GM23338 (cell line): ENCODE data around the gene STK38.

ENCODE experiments used
- CREB1 ChIP-seq: fragments of 250-450 bp; sonication (Bioruptor Pico); IDR thresholded peaks from 2 replicates; pipeline ENCODE4 v1.5.0; 2020; ENCODE audit warnings: low read depth, mild to moderate bottlenecking, moderate library complexity
- CTCF ChIP-seq, 2 experiments: fragments of 200-600 bp in 1 of 2; sonication (generic) in 1 of 2; conservative IDR thresholded peaks; 2 replicates each; pipeline versions ENCODE4 v1.5.1 to v1.6.1; 2016 to 2017; ENCODE audit warnings: antibody characterized with exemption in 2 of 2, low read depth in 2 of 2, mild to moderate bottlenecking in 2 of 2, moderate library complexity in 1 of 2
- ETS1 ChIP-seq: IDR thresholded peaks from 2 replicates; pipeline ENCODE4 v1.6.1; 2016; ENCODE audit warnings: antibody characterized with exemption
- EZH2 ChIP-seq: fragments of 200-600 bp; sonication (generic); IDR thresholded peaks from one replicate; pipeline ENCODE4 v1.8.0; 2017; ENCODE audit warnings: antibody characterized with exemption, mild to moderate bottlenecking, low read depth; ENCODE audit not compliant: unreplicated experiment
- EZH2phosphoT487 ChIP-seq: fragments of 200-600 bp; sonication (generic); IDR thresholded peaks from one replicate; pipeline ENCODE4 v1.8.1; 2018; ENCODE audit warnings: antibody characterized with exemption; ENCODE audit not compliant: unreplicated experiment
- JUNB ChIP-seq: IDR thresholded peaks from one replicate; pipeline ENCODE4 v1.6.1; 2016; ENCODE audit warnings: antibody characterized with exemption; ENCODE audit not compliant: unreplicated experiment
- NANOG ChIP-seq: IDR thresholded peaks from 2 replicates; pipeline ENCODE4 v1.6.1; 2016; ENCODE audit warnings: antibody characterized with exemption, borderline replicate concordance
- POLR2AphosphoS5 ChIP-seq: IDR thresholded peaks from 2 replicates; pipeline ENCODE4 v1.6.1; 2016; ENCODE audit warnings: antibody characterized with exemption, low read depth
- REST ChIP-seq: IDR thresholded peaks from one replicate; pipeline ENCODE4 v1.6.1; 2018; ENCODE audit warnings: antibody characterized with exemption; ENCODE audit not compliant: unreplicated experiment
- STAT1 ChIP-seq: IDR thresholded peaks from one replicate; pipeline ENCODE4 v1.6.1; 2016; ENCODE audit warnings: antibody characterized with exemption; ENCODE audit not compliant: unreplicated experiment
- ZNF114 ChIP-seq: fragments of 250-450 bp; sonication (Bioruptor Pico); IDR thresholded peaks from 2 replicates; pipeline ENCODE4 v1.5.0; 2020; ENCODE audit warnings: mild to moderate bottlenecking, moderate library complexity
- ZNF331 ChIP-seq: fragments of 250-450 bp; sonication (Bioruptor Pico); IDR thresholded peaks from 2 replicates; pipeline ENCODE4 v1.5.0; 2020; ENCODE audit warnings: low read depth, mild to moderate bottlenecking, moderate library complexity
- ZNF462 ChIP-seq: fragments of 250-450 bp; sonication (Bioruptor Pico); IDR thresholded peaks from 2 replicates; pipeline ENCODE4 v1.5.0; 2020; ENCODE audit warnings: mild to moderate bottlenecking, moderate library complexity

GRCh38 chr6:36578431-36578830 is 31.2 kb upstream of the STK38 start:
- no peak for TF ChIP-seq POLR2AphosphoS5
- TF ChIP-seq REST: no peak
- TF ChIP-seq CTCF (conservative IDR thresholded peaks at IDR 0.05; ENCODE audit: low read depth in 2 of 2): no peak
- TF ChIP-seq ZNF114 (CRISPR knock-in tag): no peak
- no peak for TF ChIP-seq EZH2phosphoT487
- TF ChIP-seq EZH2: no peak
- TF ChIP-seq NANOG: no peak
- TF ChIP-seq ETS1: no peak
- TF ChIP-seq JUNB: no peak
- no peak for TF ChIP-seq ZNF331 (CRISPR knock-in tag)
- no peak for TF ChIP-seq CREB1 (CRISPR knock-in tag)
- no peak for TF ChIP-seq STAT1
- no peak for TF ChIP-seq ZNF462 (CRISPR knock-in tag)
